Panc1 (cell line): ENCODE results near the gene OTUD3. TPM values are rescaled to one million over a fixed set of nuclear protein-coding genes. Genes with fewer than 3 reads are reported as not detected.

Experiments
- ATAC-seq: fragments of 200-7000 bp; cut with Tn5 transposase; 2 replicates; pipeline ENCODE4 v1.9.1; 2020; ENCODE audit warnings: mild to moderate bottlenecking, moderate library complexity
- Bru-seq: library from RNA; stranded (reverse); fragments of 400-500 nt; gene quantifications from one replicate; lab custom pipeline; 2021; lab: Mats Ljungman, UMichigan
- BruChase-seq, 2 experiments: library from RNA; stranded (reverse); fragments of 400-500 nt; gene quantifications; one replicate each; lab custom pipeline; 2021; lab: Mats Ljungman, UMichigan
- BruUV-seq: library from RNA; stranded (reverse); fragments of 400-500 nt; replicated peaks from 2 replicates; lab custom pipeline; 2021; lab: Mats Ljungman, UMichigan
- CTCF ChIA-PET: fragments of 300-600 bp; sonication (Branson Sonifier 250); formaldehyde crosslinking; loops from one replicate; lab custom pipeline; 2022; ENCODE audit warnings: antibody characterized with exemption; lab: Charles Lee
- POLR2A ChIA-PET: fragments of 300-600 bp; sonication (Branson Sonifier 250); formaldehyde crosslinking; loops from one replicate; lab custom pipeline; 2022; ENCODE audit warnings: antibody characterized with exemption; lab: Charles Lee
- DNase-seq: peaks from one replicate; pipeline ENCODE4 v3.0.0-alpha.2; 2010; ENCODE audit warnings: low read depth, low spot score
- H3K27ac ChIP-seq: 2 replicates; pipeline ENCODE4 v1.5.1; 2011; ENCODE audit warnings: mild to moderate bottlenecking, low read length, inconsistent platforms
- H3K27me3 ChIP-seq: fragments of 200-500 bp; sonication (Bioruptor generic); 2 replicates; pipeline ENCODE4 v1.6.0; 2014; ENCODE audit warnings: low read length, inconsistent platforms; ENCODE audit not compliant: control insufficient read depth, insufficient read depth
- H3K36me3 ChIP-seq: fragments of 200-500 bp; sonication (Bioruptor generic); 2 replicates; pipeline ENCODE4 v1.5.1; 2014; ENCODE audit warnings: inconsistent platforms, mild to moderate bottlenecking, low read length, moderate library complexity; ENCODE audit not compliant: control insufficient read depth, insufficient read depth
- H3K4me1 ChIP-seq: 2 replicates; pipeline ENCODE4 v1.5.1; 2011; ENCODE audit warnings: inconsistent platforms, mild to moderate bottlenecking, low read length, moderate library complexity; ENCODE audit not compliant: control insufficient read depth, insufficient read depth
- H3K4me3 ChIP-seq, 2 experiments: 2 replicates each; pipeline ENCODE4 v1.5.1; 2011 to 2012; ENCODE audit warnings: low read depth in 2 of 2, low read length in 2 of 2, mild to moderate bottlenecking in 2 of 2, inconsistent platforms in 1 of 2, moderate library complexity in 1 of 2
- H3K9me3 ChIP-seq: fragments of 200-500 bp; sonication (Bioruptor generic); 2 replicates; pipeline ENCODE4 v1.5.1; 2014; ENCODE audit warnings: low read depth, mild to moderate bottlenecking, inconsistent platforms, low read length, moderate library complexity; ENCODE audit not compliant: control insufficient read depth, insufficient read depth
- POLR2AphosphoS5 ChIP-seq: IDR thresholded peaks from 2 replicates; pipeline ENCODE4 v1.6.1; 2012; ENCODE audit warnings: mild to moderate bottlenecking, low read depth, low read length, moderate library complexity
- SIN3A ChIP-seq: IDR thresholded peaks from 2 replicates; pipeline ENCODE4 v1.6.1; 2012; ENCODE audit warnings: low read depth, mild to moderate bottlenecking, low read length, moderate library complexity, borderline replicate concordance; ENCODE audit not compliant: insufficient read depth
- TCF7L2 ChIP-seq: IDR thresholded peaks from 2 replicates; pipeline ENCODE4 v1.6.1; 2011; ENCODE audit warnings: mild to moderate bottlenecking, low read depth, low read length, inconsistent platforms
- in situ Hi-C: cut with HindIII; loops from 2 replicates; pipeline ENCODE4 v1.10.0; 2016; ENCODE audit warnings: low sequenced_read_pairs, low pct_unique_long_range_greater_than_20kb
- intact Hi-C: fragments of 100-400 bp; cut with micrococcal nuclease; formaldehyde crosslinking; loops from one replicate; pipeline ENCODE4 v1.10.0; 2022; ENCODE audit not compliant: unreplicated experiment
- long read RNA-seq: library from polyadenylated mRNA; unstranded; transcript quantifications from one replicate; pipeline ENCODE4 v2.0.0, GENCODE V29; 2021; ENCODE audit not compliant: unreplicated experiment
- polyA plus RNA-seq: library from polyadenylated mRNA; unstranded; fragments of >200 nt; gene quantifications from one replicate; pipeline ENCODE4 v1.2.1, GENCODE V29; 2012; ENCODE audit warnings: missing spikeins; ENCODE audit not compliant: insufficient read length
- total RNA-seq: library from RNA; stranded (reverse); gene quantifications from one replicate; pipeline ENCODE4 v1.2.1, GENCODE V29; 2021; ENCODE audit not compliant: unreplicated experiment
- TF ChIP-seq, protein P1 (sequence below): fragments of 450-650 bp; IDR thresholded peaks from 2 replicates; pipeline ENCODE4 v1.5.1; 2017; ENCODE audit warnings: mild to moderate bottlenecking
- TF ChIP-seq, protein P2 (sequence below), 2 experiments: IDR thresholded peaks; 2 replicates each; pipeline ENCODE4 v1.6.1; 2011 to 2012; ENCODE audit warnings: low read depth in 2 of 2, control low read depth in 1 of 2, low read length in 1 of 2, mild to moderate bottlenecking in 1 of 2, moderate library complexity in 1 of 2; ENCODE audit not compliant: insufficient read depth in 1 of 2

The OTUD3 gene, protein sequence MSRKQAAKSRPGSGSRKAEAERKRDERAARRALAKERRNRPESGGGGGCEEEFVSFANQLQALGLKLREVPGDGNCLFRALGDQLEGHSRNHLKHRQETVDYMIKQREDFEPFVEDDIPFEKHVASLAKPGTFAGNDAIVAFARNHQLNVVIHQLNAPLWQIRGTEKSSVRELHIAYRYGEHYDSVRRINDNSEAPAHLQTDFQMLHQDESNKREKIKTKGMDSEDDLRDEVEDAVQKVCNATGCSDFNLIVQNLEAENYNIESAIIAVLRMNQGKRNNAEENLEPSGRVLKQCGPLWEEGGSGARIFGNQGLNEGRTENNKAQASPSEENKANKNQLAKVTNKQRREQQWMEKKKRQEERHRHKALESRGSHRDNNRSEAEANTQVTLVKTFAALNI
- 14.1 TPM for total RNA-seq
- polyA plus RNA-seq: 4.5 TPM
- Bru-seq, nascent RNA: percentile 89 among the genes with signal in this experiment
- BruChase-seq, experiment 1, labeled RNA remaining after a 2-hour chase: percentile 94 among the genes with signal in this experiment
- BruChase-seq, experiment 2, labeled RNA remaining after a 6-hour chase: percentile 85 among the genes with signal in this experiment
- long read RNA-seq, full-length matches to known transcripts: 6 of 19 reads
- long read RNA-seq, partial matches to known transcripts: 2 of 19 reads
- long read RNA-seq, other reads (novel, unspliced or antisense): 11 of 19 reads

DNA sequence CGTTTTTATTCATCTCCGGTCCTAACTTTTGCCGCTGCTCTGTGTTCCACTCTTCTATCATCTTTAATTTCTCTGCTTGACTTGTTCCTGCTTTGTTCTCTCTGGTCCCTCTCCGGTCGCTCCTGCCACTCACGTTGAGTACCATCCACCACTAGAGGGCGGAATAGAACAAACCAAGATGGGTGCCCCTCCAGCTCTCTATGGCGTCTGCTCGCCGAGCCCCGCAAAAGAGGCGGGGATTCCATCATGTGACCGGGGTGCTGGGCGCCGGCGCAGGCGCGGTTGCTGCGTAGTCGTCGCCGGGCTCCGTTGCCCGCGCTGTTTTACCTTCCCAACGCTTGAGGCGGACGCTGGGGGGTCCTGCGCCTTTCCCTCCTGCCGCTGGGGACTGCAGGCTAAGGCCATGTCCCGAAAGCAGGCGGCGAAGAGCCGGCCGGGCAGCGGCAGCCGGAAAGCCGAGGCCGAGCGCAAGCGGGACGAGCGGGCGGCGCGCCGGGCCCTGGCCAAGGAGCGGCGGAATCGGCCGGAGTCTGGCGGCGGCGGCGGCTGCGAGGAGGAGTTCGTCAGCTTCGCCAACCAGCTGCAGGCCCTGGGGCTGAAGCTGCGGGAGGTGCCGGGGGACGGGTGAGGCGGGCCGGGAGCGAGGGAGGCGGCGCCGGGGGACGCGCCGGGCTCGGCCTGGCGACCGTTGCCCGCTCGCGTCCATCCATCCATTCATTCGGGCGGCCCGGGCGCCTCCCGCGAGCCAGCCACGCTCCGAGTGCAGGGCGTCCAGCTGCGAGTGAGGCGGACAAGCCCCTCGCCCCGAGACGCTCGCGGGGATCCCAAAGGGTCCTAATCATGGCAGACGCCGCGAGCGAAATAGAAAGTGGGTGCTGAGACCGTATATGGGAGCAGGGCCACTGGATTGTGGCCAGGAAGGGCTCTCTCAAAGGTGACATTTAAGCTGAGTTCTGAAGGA lies at the start of gene OTUD3:
OTUD3 (plus strand) TSS at position 285 of the 961 bp plus-strand sequence; CDS start at position 404, 119 bp downstream.
- no peaks in the 10 kb centered on the region for H3K9me3 ChIP-seq
- peak within 1 kb of the TSS; percentile 84 for H3K27ac ChIP-seq
- TF ChIP-seq, protein P1, sequence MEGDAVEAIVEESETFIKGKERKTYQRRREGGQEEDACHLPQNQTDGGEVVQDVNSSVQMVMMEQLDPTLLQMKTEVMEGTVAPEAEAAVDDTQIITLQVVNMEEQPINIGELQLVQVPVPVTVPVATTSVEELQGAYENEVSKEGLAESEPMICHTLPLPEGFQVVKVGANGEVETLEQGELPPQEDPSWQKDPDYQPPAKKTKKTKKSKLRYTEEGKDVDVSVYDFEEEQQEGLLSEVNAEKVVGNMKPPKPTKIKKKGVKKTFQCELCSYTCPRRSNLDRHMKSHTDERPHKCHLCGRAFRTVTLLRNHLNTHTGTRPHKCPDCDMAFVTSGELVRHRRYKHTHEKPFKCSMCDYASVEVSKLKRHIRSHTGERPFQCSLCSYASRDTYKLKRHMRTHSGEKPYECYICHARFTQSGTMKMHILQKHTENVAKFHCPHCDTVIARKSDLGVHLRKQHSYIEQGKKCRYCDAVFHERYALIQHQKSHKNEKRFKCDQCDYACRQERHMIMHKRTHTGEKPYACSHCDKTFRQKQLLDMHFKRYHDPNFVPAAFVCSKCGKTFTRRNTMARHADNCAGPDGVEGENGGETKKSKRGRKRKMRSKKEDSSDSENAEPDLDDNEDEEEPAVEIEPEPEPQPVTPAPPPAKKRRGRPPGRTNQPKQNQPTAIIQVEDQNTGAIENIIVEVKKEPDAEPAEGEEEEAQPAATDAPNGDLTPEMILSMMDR: peak; percentile 94
- TF ChIP-seq TCF7L2 (no peak), POLR2AphosphoS5 (peak; percentile 81; the same call in 1 of the 2 replicates)
- H3K36me3 ChIP-seq: peaks cover 3% of the 10 kb centered on the region; the same call in 1 of the 2 replicates
- peak; percentile 99 for ATAC-seq
- BruUV-seq: no TSS peak
- H3K4me1 ChIP-seq: peaks cover 9% of the 10 kb centered on the region
- intact Hi-C loops (no loop called here), in situ Hi-C loops (no loop called here)
- H3K4me3 ChIP-seq: peak within 1 kb of the TSS; percentile 82 to 86
- no peaks in the 10 kb centered on the region for H3K27me3 ChIP-seq
- ChIA-PET POLR2A (interaction anchor here (0.6 to 0.7 kb wide), 3 partner anchors 73 to 447 kb away, joined by 3 to 4 read pairs (median 3); no protein-coding TSS in a partner anchor), CTCF (interaction anchor here (0.6 to 1.0 kb wide), 2 partner anchors 35 to 167 kb away, joined by 3 to 5 read pairs; no protein-coding TSS in a partner anchor)
- DNase-seq: peak; percentile 94

DNA sequence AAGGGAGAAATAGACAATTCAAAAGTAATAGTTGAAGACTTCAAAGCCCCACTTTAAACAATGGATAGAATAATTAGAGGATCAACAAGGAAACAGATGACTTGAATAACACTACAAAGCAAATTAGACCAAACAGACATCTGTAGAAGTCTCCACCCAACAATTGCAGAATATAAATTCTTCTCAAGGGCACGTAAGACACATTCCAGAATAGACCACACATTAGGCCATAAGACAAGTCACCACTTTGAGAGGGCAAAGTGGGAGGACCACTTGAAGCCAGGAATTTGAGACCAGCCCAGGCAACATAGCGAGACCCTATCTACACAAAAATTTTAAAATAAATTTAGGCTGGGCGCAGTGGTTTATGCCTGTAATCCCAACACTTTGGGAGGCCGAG lies 46.6 kb upstream of the OTUD3 start:
- no peak overlapping the region for H3K27ac ChIP-seq
- no peak for ATAC-seq
- no TSS peak for BruUV-seq
- no peak for DNase-seq
- H3K4me3 ChIP-seq: no peak overlapping the region
- TF ChIP-seq, protein P1: no peak
- TF ChIP-seq, protein P2, sequence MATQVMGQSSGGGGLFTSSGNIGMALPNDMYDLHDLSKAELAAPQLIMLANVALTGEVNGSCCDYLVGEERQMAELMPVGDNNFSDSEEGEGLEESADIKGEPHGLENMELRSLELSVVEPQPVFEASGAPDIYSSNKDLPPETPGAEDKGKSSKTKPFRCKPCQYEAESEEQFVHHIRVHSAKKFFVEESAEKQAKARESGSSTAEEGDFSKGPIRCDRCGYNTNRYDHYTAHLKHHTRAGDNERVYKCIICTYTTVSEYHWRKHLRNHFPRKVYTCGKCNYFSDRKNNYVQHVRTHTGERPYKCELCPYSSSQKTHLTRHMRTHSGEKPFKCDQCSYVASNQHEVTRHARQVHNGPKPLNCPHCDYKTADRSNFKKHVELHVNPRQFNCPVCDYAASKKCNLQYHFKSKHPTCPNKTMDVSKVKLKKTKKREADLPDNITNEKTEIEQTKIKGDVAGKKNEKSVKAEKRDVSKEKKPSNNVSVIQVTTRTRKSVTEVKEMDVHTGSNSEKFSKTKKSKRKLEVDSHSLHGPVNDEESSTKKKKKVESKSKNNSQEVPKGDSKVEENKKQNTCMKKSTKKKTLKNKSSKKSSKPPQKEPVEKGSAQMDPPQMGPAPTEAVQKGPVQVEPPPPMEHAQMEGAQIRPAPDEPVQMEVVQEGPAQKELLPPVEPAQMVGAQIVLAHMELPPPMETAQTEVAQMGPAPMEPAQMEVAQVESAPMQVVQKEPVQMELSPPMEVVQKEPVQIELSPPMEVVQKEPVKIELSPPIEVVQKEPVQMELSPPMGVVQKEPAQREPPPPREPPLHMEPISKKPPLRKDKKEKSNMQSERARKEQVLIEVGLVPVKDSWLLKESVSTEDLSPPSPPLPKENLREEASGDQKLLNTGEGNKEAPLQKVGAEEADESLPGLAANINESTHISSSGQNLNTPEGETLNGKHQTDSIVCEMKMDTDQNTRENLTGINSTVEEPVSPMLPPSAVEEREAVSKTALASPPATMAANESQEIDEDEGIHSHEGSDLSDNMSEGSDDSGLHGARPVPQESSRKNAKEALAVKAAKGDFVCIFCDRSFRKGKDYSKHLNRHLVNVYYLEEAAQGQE (IDR thresholded peaks at IDR 0.05; ENCODE audit: insufficient read depth in 1 of 2, low read depth in 2 of 2, low read length in 1 of 2): no peak
- TF ChIP-seq SIN3A (no peak), POLR2AphosphoS5 (no peak), TCF7L2 (no peak)
- intact Hi-C loops: no loop called here
- POLR2A ChIA-PET: no interaction called here
- CTCF ChIA-PET: no interaction called here
- H3K9me3 ChIP-seq: no peaks in the 10 kb centered on the region
- in situ Hi-C loops: no loop called here
- no peaks in the 10 kb centered on the region for H3K36me3 ChIP-seq
- H3K27me3 ChIP-seq: peaks cover 4% of the 10 kb centered on the region; the same call in 1 of the 2 replicates
- H3K4me1 ChIP-seq: no peaks in the 10 kb centered on the region
